Esophagus muscularis mucosa (tissue), 4 donors: ENCODE measurements around the gene GNA14. TPM values are rescaled to one million over a fixed set of nuclear protein-coding genes. Genes with fewer than 3 reads are reported as not detected.

Source experiments
- DNase-seq: peaks from one replicate; pipeline ENCODE4 v3.0.0-alpha.2; 2017; ENCODE audit errors: extremely low spot score
- H3K27ac ChIP-seq, 4 donors: fragments of 200-600 bp; sonication (generic); replicated peaks in 1 of 4; 1 replicate in 3 of 4; 2 replicates in 1 of 4; pipeline ENCODE4 v1.5.1; 2016 to 2019; ENCODE audit warnings: mild to moderate bottlenecking in 1 of 4
- H3K27me3 ChIP-seq, 4 donors: fragments of 200-600 bp; sonication (generic); one replicate each; pipeline versions ENCODE4 v1.5.1 to v1.6.0; 2016 to 2019
- H3K36me3 ChIP-seq, 4 donors: fragments of 200-600 bp; sonication (generic); one replicate each; pipeline ENCODE4 v1.5.1; 2016 to 2019
- H3K4me1 ChIP-seq, 4 donors: fragments of 200-600 bp; sonication (generic); one replicate each; pipeline ENCODE4 v1.5.1; 2016 to 2019
- H3K4me3 ChIP-seq, 4 donors: fragments of 200-600 bp; sonication (generic); 1 replicate in 2 of 4; 2 replicates in 2 of 4; pipeline ENCODE4 v1.5.1; 2016 to 2019; ENCODE audit warnings: mild to moderate bottlenecking in 4 of 4, moderate library complexity in 1 of 4
- H3K9me3 ChIP-seq, 4 donors: fragments of 200-600 bp; sonication (generic); 1 replicate in 3 of 4; 2 replicates in 1 of 4; pipeline ENCODE4 v1.5.1; 2016 to 2019
- CTCF ChIP-seq, 3 experiments: fragments of 200-600 bp in 2 of 3; fragments of 450-650 bp in 1 of 3; sonication (generic) in 2 of 3; IDR thresholded peaks; one replicate each; pipeline ENCODE4 v1.5.1; 2017 to 2019; ENCODE audit warnings: antibody characterized with exemption in 3 of 3, mild to moderate bottlenecking in 2 of 3, moderate library complexity in 1 of 3
- EP300 ChIP-seq: sonication (generic); formaldehyde crosslinking; IDR thresholded peaks from one replicate; pipeline ENCODE4 v1.6.1; 2017; ENCODE audit warnings: antibody characterized with exemption
- POLR2A ChIP-seq: fragments of 450-650 bp; IDR thresholded peaks from one replicate; pipeline ENCODE4 v1.6.1; 2017; ENCODE audit warnings: antibody characterized with exemption, moderate library complexity, mild to moderate bottlenecking, low read depth
- POLR2AphosphoS5 ChIP-seq, 2 donors: sonication (generic); formaldehyde crosslinking; IDR thresholded peaks; one replicate each; pipeline ENCODE4 v1.6.1; 2017; ENCODE audit warnings: antibody characterized with exemption in 2 of 2
- WGBS: methylation state at CpG from one replicate; pipeline ENCODE4 v1.1.5; 2018; 5-methylcytosine and 5-hydroxymethylcytosine counted together
- intact Hi-C: fragments of 100-400 bp; cut with DNase I; formaldehyde crosslinking; loops from one replicate; pipeline ENCODE4 v1.15.1; 2023
- total RNA-seq, 4 donors: library from RNA; depleted of rRNA; stranded (reverse); fragments of >200 nt; gene quantifications; one replicate each; pipeline versions ENCODE4 v1.1.0 to v1.2.1, GENCODE V29; 2016

GNA14 gene
- total RNA-seq, 4 donors from 2014 or later, result 4.7 to 9.4 (median 7.4) TPM

- no peak overlapping the region for H3K27ac ChIP-seq
Measured at GRCh38 chr9:77475641-77476473, 172.3 kb downstream of the GNA14 start.

GRCh38 chr9:77474936-77475335 lies 173.2 kb downstream of the GNA14 start:
- no peak overlapping the region for H3K27ac ChIP-seq
- no peak overlapping the region for H3K4me3 ChIP-seq
- peaks cover 0 to 15% (median 0%) of the 10 kb centered on the region in 4 donors for H3K9me3 ChIP-seq
- TF ChIP-seq CTCF (IDR thresholded peaks at IDR 0.05) (no peak), POLR2AphosphoS5 (IDR thresholded peaks at IDR 0.05) (no peak), EP300 (no peak), POLR2A (no peak)
- DNase-seq, result no peak
- H3K27me3 ChIP-seq, result no peaks in the 10 kb centered on the region
- H3K4me1 ChIP-seq, result no peaks in the 10 kb centered on the region
- intact Hi-C loops, result no loop called here
- 97% methylated on average over 3 of the region's 3 CpGs for WGBS
- H3K36me3 ChIP-seq, result no peaks in the 10 kb centered on the region

More at GRCh38 chr9:77475641-77476473, 172.3 kb downstream of the GNA14 start:
- intact Hi-C loops, result no loop called here
- peak; percentile 79 for DNase-seq
- Histone ChIP-seq H3K27me3 (no peaks in the 10 kb centered on the region), H3K9me3 (peaks cover 0 to 15% (median 0%) of the 10 kb centered on the region in 4 donors), H3K4me3 (no peak overlapping the region), H3K36me3 (no peaks in the 10 kb centered on the region), H3K4me1 (no peaks in the 10 kb centered on the region)
- TF ChIP-seq POLR2A, result no peak
- no peak for TF ChIP-seq EP300
- no peak for TF ChIP-seq POLR2AphosphoS5 (IDR thresholded peaks at IDR 0.05)
- TF ChIP-seq CTCF (IDR thresholded peaks at IDR 0.05), result no peak
- 78% methylated on average over 9 of the region's 9 CpGs for WGBS

GRCh38 chr9:77472646-77473045 lies 175.5 kb downstream of the GNA14 start:
- Histone ChIP-seq H3K27me3 (no peaks in the 10 kb centered on the region), H3K4me3 (no peak overlapping the region), H3K27ac (no peak overlapping the region), H3K9me3 (peaks cover 0 to 14% (median 0%) of the 10 kb centered on the region in 4 donors), H3K4me1 (no peaks in the 10 kb centered on the region), H3K36me3 (no peaks in the 10 kb centered on the region)
- TF ChIP-seq CTCF (IDR thresholded peaks at IDR 0.05), result no peak
- no peak for TF ChIP-seq EP300
- no peak for TF ChIP-seq POLR2AphosphoS5 (IDR thresholded peaks at IDR 0.05)
- no peak for TF ChIP-seq POLR2A
- DNase-seq, result no peak
- intact Hi-C loops, result no loop called here
- 91% methylated on average over 3 of the region's 3 CpGs for WGBS

GRCh38 chr9:77471572-77471971 lies 176.6 kb downstream of the GNA14 start:
- intact Hi-C loops, result no loop called here
- Histone ChIP-seq H3K4me1 (no peaks in the 10 kb centered on the region), H3K4me3 (no peak overlapping the region), H3K9me3 (peaks cover 0 to 9% (median 0%) of the 10 kb centered on the region in 4 donors), H3K27ac (no peak overlapping the region), H3K36me3 (no peaks in the 10 kb centered on the region), H3K27me3 (no peaks in the 10 kb centered on the region)
- 100% methylated on average over 3 of the region's 3 CpGs for whole genome bisulfite sequencing
- no peak for DNase-seq
- no peak for TF ChIP-seq POLR2A
- TF ChIP-seq EP300, result no peak
- no peak for TF ChIP-seq POLR2AphosphoS5 (IDR thresholded peaks at IDR 0.05)
- TF ChIP-seq CTCF (IDR thresholded peaks at IDR 0.05), result no peak
